HG03439 (cell line): Measurements from ENCODE around the gene CACNG3.

Source experiments
- ATAC-seq: cut with Tn5 transposase; IDR thresholded peaks from one replicate; pipeline ENCODE4 v1.9.1; 2021; ENCODE audit warnings: mild to moderate bottlenecking, moderate library complexity; ENCODE audit not compliant: unreplicated experiment

CACNG3 gene

DNA sequence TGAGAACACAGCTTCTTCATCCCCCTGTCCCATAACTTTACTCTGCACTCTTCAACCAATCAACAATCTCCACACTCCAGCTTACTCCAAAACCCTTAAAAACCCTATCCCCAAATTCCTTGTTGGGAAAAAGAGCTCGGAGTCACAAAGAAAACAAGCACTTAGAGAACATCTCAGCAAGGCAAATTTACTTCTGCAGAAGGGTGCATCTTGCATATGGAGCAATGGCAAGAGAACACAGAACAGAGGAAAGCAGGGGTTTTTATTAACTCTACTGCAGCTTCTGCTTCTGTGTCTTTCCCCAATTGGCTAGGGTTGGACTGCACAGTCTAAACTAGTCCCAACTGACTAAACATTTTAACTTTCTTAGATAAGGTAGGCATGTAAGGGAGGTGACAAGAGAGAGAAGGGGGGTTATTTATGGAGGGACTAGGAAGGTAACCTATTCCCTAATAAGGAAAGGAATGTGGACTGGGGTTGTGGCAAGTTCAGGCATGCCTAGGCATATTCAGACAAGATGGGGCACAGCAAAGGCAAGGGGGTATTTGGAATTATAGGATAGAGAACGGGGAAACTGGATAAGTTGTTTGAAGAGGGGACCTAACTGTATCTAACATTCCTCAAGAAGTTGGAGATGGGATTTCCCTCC is 125.5 kb downstream of the CACNG3 start:
- ATAC-seq: no peak

DNA sequence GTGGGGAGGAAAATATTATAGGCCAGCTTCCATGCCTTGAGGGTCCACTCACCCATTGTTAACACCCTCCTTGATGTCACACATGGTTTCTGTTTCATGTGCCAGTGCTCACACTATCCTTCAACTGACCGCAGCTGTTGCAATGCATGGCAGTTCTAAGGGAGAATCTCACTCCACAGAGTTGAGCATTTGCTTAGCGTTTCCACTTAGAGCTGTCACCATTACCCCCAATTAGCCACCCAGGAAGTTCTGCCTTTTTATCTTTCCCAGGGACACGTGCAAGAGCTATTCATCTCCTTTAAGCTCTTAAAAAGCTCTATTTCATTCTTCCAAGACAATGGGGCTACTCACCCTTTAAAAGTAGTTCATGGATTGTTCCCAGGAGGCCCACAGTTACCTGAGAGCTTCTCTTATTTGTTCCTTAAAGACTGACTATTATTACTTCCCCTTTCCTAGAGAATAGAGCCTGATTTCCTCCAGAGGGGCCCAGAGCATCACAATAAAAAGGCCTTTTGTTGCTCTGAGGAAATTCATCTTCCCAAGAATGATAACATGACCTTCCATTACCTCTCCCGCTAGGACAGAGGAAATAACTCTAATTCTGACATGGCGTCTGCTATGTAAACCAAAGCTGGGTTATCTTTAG is 126.8 kb downstream of the CACNG3 start:
- ATAC-seq: no peak

- ATAC-seq: no peak
These were observed 138.2 kb downstream of the CACNG3 start for GRCh38 chr16:24394341-24394740.

GRCh38 chr16:24396350-24397271 is 140.5 kb downstream of the CACNG3 start:
- ATAC-seq: no peak

GRCh38 chr16:24409045-24409444 is 152.9 kb downstream of the CACNG3 start:
- no peak for ATAC-seq
